PC-3 (cell line): Measurements from ENCODE around the gene HCLS1.

Experiments
- EZH2 ChIP-seq: fragments of 300-600 bp; sonication (generic); IDR thresholded peaks from one replicate; pipeline ENCODE4 v1.6.1; 2017; ENCODE audit warnings: antibody characterized with exemption, mild to moderate bottlenecking, low read length; ENCODE audit not compliant: unreplicated experiment
- EZH2phosphoT487 ChIP-seq: fragments of 300-600 bp; sonication (generic); IDR thresholded peaks from 2 replicates; pipeline ENCODE4 v1.6.1; 2018; ENCODE audit warnings: mild to moderate bottlenecking, antibody characterized with exemption, low read length, borderline replicate concordance
- TF ChIP-seq, protein P1 (sequence below): fragments of 300-600 bp; sonication (generic); conservative IDR thresholded peaks from 2 replicates; pipeline ENCODE4 v1.5.1; 2017; ENCODE audit warnings: antibody characterized with exemption, low read depth, mild to moderate bottlenecking, low read length

DNA sequence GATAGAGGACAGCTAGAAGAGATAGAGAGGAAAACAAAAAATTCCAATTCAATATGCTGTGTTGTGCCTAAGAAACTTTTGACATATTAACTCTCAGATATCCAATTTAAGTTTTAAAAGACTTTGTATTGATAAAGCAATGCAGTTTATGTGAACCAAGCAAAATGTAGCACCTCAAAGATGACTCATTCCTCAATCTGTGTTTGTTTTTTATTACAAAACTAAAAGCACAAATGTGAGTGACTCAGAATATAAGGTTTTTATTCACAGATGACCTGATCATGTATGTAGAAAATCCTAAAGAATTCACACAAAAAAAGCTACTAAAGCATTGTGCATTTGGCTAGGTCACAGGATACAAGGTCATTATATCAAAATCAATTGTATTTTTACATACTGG, 11.1 kb downstream of the HCLS1 start:
- TF ChIP-seq EZH2 (no peak), EZH2phosphoT487 (no peak)
- TF ChIP-seq, protein P1, sequence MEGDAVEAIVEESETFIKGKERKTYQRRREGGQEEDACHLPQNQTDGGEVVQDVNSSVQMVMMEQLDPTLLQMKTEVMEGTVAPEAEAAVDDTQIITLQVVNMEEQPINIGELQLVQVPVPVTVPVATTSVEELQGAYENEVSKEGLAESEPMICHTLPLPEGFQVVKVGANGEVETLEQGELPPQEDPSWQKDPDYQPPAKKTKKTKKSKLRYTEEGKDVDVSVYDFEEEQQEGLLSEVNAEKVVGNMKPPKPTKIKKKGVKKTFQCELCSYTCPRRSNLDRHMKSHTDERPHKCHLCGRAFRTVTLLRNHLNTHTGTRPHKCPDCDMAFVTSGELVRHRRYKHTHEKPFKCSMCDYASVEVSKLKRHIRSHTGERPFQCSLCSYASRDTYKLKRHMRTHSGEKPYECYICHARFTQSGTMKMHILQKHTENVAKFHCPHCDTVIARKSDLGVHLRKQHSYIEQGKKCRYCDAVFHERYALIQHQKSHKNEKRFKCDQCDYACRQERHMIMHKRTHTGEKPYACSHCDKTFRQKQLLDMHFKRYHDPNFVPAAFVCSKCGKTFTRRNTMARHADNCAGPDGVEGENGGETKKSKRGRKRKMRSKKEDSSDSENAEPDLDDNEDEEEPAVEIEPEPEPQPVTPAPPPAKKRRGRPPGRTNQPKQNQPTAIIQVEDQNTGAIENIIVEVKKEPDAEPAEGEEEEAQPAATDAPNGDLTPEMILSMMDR, result no peak
